GM19397 (cell line): ENCODE data around the gene P2RY12.

ENCODE experiments used
- ATAC-seq: cut with Tn5 transposase; IDR thresholded peaks from one replicate; pipeline ENCODE4 v1.9.1; 2021; ENCODE audit warnings: mild to moderate bottlenecking, moderate library complexity; ENCODE audit not compliant: unreplicated experiment

The P2RY12 gene

GRCh38 chr3:151384741-151385174, at the start of gene P2RY12:
P2RY12 (minus strand) TSS chr3:151384753; CDS start chr3:151338845, 45,908 bp downstream.
- ATAC-seq: peak; percentile 39

GRCh38 chr3:151432616-151433372, 48.2 kb upstream of the P2RY12 start:
- ATAC-seq: no peak

GRCh38 chr3:151431940-151432339, 47.4 kb upstream of the P2RY12 start:
- no peak for ATAC-seq

- ATAC-seq: no peak
Observed at GRCh38 chr3:151430821-151431484, 46.4 kb upstream of the P2RY12 start.

- no peak for ATAC-seq
Observed at GRCh38 chr3:151428386-151428785, 43.8 kb upstream of the P2RY12 start.

GRCh38 chr3:151426341-151426657, 41.7 kb upstream of the P2RY12 start:
- ATAC-seq: peak; percentile 71

- peak; percentile 19 for ATAC-seq
Observed at GRCh38 chr3:151425627-151426340, 41.2 kb upstream of the P2RY12 start.

GRCh38 chr3:151423091-151423490, 38.5 kb upstream of the P2RY12 start:
- no peak for ATAC-seq

- peak; percentile 44 for ATAC-seq
Observed at GRCh38 chr3:151421938-151422337, 37.4 kb upstream of the P2RY12 start.

GRCh38 chr3:151419806-151420205, 35.3 kb upstream of the P2RY12 start:
- ATAC-seq: no peak

GRCh38 chr3:151415289-151415688, 30.7 kb upstream of the P2RY12 start:
- ATAC-seq: no peak

- no peak for ATAC-seq
Observed at GRCh38 chr3:151412989-151413388, 28.4 kb upstream of the P2RY12 start.

- no peak for ATAC-seq
Observed at GRCh38 chr3:151410891-151411559, 26.5 kb upstream of the P2RY12 start.

GRCh38 chr3:151407928-151408327, 23.4 kb upstream of the P2RY12 start:
- no peak for ATAC-seq

- ATAC-seq: no peak
Observed at GRCh38 chr3:151404316-151404715, 19.8 kb upstream of the P2RY12 start.

- no peak for ATAC-seq
Observed at GRCh38 chr3:151403246-151403645, 18.7 kb upstream of the P2RY12 start.

- ATAC-seq: no peak
Observed at GRCh38 chr3:151402349-151402748, 17.8 kb upstream of the P2RY12 start.

GRCh38 chr3:151400341-151400740, 15.8 kb upstream of the P2RY12 start:
- ATAC-seq: no peak

- no peak for ATAC-seq
Observed at GRCh38 chr3:151398895-151399294, 14.3 kb upstream of the P2RY12 start.

- ATAC-seq: no peak
Observed at GRCh38 chr3:151395806-151396205, 11.3 kb upstream of the P2RY12 start.

GRCh38 chr3:151394611-151395010, 10.1 kb upstream of the P2RY12 start:
- no peak for ATAC-seq
